Limb (tissue), 2 donors: ENCODE data around the gene TTPAL.

ENCODE experiments used
- DNase-seq, 2 donors: peaks; one replicate each; pipeline ENCODE4 v3.0.0-alpha.2; 2016; ENCODE audit errors: extremely low spot score in 2 of 2

Gene TTPAL, protein sequence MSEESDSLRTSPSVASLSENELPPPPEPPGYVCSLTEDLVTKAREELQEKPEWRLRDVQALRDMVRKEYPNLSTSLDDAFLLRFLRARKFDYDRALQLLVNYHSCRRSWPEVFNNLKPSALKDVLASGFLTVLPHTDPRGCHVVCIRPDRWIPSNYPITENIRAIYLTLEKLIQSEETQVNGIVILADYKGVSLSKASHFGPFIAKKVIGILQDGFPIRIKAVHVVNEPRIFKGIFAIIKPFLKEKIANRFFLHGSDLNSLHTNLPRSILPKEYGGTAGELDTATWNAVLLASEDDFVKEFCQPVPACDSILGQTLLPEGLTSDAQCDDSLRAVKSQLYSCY

DNA sequence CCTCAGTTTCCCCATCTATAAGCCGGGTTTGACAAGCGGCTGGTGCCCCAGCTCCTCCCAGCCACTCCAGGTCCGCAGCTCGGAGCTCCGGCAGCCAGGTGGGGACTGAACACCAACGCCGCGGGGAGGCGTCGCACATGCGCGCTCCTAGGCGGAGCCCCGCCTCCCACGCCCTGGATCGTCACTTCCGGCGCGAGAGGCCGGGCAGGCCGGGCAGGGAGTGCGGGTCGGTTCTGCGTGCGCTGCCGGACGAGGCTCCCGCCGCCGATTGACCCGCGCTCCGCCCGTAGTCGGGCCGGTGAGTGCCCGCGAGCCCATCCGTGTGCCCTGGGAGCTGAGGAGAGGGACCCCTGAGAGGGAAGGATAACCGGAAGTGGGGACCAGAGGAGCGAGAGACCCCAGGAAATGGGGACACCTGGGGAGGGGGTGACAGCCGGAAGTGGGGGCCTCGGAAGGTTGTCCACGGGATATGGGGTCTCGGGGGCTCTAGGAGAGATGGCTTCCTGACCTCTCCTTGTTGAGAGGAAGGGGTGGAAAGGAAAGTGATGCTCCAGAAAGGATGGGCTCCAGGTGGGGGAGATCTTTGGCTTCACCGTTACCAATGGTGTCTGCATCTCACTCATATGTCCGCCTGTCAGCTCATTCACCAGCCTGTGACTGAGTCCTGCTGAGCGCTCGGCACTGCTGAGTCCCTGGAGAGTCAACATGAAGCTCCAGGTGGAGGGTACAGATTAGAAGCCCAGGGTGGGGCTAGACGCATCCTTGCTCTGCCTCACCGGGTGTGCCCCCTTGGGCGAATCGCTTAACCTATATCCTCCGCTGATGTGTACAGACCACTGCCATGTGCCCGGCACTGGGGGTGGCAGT lies at the start of gene TTPAL:
TSS of gene TTPAL (plus strand) at position 181 of the 867 bp plus-strand sequence. CDS start 4,126 bp downstream, outside the sequence.
- DNase-seq: peak; percentile 84 to 95

DNA sequence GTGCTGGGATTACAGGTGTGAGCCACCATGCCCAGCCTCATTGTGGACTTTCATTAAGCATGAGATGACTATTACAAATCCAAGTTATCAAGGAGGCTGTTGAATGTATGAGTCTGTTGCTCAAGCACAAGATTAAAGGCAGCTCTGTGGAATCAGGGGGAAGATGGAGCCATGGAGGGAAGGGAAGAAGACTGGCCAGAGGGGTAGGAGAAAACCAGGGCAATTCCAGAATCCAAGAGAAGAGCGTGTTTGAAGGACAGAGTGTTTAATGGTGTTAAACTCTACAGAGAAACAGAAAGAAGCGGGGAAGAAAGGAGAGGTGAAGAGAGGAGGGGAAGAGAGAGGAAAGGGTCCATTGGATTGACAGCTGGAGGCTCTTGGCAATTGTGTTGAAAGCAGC lies 49.8 kb upstream of the TTPAL start:
- DNase-seq: no peak

DNA sequence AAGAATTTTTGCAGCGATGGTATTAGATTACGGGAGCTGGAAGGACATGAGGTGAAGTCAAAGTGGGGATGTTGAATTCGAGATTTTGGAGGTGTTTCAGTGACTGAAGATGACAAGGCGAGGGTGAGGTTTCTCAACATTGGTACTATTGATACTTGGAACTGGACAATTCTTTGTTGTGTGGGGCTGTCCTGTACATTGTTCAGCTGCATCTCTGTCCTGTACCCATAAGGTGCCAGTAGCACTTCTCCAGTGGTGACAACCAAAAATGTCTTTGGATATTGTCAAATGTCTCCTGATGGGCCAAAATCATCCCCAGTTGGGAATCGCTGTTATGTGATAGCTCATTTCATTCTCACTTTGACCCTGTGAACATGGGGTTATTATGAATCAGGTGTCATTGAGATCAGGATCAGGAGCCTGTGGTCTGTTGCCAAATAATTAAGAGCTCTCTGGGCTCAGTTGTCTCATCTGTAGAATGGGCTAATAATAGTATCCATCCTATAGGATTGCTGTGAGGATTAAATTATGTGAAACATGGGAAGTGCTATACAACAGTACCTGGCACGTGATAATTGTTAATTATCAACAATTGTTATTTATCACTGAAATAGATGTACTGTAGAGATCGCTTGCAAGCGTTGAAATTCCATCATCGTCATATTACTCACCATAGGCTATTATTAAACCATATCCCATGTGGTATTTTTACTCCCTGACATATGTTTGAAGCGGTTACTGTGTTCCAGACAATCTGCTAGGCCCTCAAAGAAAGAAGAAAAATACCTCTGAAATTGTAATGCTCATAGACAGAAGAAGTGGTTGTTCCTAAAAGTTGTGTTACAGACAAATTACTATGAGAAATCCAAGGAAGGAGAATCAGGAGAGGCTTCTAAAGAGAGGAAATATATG lies 48.5 kb upstream of the TTPAL start:
- DNase-seq: no peak

DNA sequence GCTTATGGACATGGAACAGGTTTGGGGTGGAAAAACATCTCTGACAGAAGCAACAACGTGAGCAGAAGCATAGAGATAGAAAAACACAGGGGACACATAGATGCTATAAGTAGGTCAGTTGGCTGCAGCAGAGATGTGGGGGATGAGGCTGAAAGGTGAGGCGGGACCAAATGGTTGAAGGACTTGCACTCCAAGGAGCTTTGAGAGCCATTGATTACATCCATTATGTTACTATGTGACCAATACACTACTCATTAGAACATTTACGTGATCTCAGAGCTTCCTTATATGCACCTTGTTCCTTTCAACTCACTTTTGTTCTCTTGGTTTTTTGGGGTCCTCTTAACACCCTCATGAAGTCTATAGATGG lies 47.9 kb upstream of the TTPAL start:
- no peak for DNase-seq

DNA sequence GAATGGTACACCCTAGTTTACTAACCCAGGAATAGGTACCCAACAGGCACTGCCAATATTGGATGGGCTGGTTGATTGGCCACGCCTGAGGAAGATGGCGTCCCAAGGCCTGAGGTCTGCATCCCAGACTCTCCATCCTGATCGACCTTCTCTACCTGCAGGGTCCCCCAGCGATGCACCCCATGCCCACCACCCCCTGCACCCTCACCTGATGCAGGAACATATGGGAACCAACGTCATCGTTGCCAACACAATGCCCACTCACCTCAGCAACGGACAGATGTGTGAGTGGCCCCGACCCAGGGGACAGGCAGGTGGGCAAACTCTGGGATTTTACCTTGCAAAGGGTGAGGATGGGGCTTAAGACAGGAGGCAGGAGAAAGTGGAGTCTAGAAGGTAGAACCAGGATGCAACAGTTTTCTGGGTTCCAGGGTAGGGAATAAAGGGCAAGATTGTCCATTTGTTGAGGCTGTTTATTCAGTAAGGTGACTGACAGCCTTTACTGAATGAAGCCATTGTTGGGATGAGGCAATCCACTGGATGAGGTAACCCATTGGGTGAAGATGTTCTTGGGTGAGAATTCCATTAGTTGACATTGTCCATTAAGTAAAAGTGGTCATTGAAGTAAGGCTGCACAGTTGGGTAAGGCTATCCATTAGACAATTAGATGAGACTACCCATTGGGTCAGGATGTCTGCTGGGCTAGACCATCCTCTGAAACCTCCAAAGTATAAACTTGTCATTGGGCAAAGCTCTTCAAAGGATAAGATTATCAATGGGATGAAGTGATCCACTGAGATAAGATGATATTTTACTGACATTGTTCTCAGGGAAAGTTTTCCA lies 47.3 kb upstream of the TTPAL start:
- no peak for DNase-seq

DNA sequence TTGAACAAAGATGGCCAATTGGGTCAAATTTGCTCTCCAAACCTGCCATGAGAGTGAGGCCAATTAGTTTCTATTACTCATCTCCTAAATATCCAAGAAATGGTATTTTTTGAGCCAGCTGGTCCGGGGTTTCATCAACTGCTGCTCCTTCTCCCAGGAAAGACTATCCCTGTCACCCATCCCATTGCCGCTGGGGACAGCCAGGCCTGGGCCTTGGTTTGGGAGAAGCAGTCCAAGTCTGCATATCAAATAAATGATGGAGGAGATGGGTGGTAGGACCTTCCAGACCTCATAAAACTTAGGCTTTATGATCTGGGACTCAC lies 46.7 kb upstream of the TTPAL start:
- DNase-seq: no peak

DNA sequence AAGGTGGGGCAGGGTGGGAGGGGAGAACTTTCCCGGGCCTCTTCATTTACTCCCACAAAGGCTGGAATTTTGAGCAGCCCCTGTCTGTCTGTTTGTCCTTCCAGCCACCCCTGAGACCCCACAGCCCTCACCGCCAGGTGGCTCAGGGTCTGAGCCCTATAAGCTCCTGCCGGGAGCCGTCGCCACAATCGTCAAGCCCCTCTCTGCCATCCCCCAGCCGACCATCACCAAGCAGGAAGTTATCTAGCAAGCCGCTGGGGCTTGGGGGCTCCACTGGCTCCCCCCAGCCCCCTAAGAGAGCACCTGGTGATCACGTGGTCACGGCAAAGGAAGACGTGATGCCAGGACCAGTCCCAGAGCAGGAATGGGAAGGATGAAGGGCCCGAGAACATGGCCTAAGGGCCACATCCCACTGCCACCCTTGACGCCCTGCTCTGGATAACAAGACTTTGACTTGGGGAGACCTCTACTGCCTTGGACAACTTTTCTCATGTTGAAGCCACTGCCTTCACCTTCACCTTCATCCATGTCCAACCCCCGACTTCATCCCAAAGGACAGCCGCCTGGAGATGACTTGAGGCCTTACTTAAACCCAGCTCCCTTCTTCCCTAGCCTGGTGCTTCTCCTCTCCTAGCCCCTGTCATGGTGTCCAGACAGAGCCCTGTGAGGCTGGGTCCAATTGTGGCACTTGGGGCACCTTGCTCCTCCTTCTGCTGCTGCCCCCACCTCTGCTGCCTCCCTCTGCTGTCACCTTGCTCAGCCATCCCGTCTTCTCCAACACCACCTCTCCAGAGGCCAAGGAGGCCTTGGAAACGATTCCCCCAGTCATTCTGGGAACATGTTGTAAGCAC lies 46.0 kb upstream of the TTPAL start:
- no peak for DNase-seq

DNA sequence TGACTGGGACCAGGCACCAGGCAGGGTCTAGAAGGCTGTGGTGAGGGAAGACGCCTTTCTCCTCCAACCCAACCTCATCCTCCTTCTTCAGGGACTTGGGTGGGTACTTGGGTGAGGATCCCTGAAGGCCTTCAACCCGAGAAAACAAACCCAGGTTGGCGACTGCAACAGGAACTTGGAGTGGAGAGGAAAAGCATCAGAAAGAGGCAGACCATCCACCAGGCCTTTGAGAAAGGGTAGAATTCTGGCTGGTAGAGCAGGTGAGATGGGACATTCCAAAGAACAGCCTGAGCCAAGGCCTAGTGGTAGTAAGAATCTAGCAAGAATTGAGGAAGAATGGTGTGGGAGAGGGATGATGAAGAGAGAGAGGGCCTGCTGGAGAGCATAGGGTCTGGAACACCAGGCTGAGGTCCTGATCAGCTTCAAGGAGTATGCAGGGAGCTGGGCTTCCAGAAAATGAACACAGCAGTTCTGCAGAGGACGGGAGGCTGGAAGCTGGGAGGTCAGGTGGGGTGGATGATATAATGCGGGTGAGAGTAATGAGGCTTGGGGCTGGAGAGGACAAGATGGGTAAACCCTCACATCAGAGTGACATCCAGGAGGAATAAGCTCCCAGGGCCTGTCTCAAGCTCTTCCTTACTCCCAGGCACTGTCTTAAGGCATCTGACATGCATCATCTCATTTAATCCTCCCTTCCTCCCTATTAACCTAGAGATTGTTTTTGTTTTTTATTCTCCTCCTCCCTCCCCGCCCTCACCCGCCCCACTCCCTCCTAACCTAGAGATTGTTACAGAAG lies 45.2 kb upstream of the TTPAL start:
- no peak for DNase-seq

DNA sequence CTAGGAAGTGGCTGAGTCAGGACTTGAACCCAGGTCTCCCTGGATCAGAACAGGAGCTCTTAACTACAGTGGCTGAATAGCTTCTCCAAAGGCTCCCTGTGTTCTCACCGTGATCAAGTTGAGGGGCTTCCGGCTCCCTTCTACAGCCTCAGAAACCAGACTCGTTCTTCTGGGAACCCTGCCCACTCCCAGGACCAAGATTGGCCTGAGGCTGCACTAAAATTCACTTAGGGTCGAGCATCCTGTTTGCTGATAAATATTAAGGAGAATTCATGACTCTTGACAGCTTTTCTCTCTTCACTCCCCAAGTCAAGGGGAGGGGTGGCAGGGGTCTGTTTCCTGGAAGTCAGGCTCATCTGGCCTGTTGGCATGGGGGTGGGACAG lies 44.6 kb upstream of the TTPAL start:
- no peak for DNase-seq

DNA sequence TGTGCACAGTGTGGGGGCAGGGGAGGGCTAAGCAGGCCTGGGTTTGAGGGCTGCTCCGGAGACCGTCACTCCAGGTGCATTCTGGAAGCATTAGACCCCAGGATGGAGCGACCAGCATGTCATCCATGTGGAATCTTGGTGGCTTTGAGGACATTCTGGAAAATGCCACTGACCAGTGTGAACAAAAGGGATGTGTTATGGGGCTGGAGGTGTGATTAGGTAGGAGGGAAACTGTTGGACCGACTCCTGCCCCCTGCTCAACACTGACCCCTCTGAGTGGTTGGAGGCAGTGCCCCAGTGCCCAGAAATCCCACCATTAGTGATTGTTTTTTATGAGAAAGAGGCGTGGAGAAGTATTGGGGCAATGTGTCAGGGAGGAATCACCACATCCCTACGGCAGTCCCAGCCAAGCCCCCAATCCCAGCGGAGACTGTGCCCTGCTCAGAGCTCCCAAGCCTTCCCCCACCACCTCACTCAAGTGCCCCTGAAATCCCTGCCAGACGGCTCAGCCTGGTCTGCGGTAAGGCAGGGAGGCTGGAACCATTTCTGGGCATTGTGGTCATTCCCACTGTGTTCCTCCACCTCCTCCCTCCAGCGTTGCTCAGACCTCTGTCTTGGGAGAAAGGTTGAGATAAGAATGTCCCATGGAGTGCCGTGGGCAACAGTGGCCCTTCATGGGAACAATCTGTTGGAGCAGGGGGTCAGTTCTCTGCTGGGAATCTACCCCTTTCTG lies 44.0 kb upstream of the TTPAL start:
- DNase-seq: no peak

DNA sequence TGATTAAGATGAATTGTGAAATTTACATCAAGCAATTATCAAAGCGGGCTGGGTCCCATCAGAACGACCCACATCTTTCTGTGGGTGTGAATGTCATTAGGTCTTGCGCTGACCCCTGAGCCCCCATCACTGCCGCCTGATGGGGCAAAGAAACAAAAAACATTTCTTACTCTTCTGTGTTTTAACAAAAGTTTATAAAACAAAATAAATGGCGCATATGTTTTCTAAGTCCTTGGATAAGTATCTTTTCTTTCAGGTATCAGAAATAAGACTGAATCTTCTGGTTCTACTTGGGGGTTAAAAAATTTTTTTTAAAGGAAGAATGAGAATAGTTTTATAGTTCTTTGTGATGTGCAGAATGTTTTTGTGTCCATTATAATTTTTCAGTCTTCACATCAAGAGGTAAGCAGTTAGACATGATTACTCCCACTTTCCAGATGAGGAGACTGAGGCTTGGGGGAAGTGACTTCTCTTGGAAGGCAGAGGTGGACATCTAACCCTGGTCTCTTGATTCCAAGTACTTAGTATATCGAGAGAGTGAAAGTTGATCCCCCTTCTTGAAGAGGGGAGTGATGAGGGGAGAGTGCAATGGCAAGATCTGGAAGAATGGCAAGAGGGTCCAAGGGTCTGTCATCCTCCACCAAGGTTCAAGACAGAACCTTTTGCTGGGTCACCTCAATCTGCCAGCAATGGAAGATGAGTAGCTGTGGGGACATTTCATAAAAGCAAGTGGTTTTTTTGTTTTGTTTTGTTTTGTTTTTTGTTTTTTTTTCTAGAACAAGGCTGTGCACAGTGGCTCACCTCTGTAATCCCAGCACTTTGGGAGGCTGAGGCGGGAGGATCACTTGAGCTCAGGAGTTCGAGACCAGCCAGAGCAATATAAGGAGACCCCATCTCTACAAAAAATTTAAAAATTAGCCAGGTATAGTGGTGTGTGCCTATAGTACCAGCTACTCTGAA lies 42.8 kb upstream of the TTPAL start:
- no peak for DNase-seq

DNA sequence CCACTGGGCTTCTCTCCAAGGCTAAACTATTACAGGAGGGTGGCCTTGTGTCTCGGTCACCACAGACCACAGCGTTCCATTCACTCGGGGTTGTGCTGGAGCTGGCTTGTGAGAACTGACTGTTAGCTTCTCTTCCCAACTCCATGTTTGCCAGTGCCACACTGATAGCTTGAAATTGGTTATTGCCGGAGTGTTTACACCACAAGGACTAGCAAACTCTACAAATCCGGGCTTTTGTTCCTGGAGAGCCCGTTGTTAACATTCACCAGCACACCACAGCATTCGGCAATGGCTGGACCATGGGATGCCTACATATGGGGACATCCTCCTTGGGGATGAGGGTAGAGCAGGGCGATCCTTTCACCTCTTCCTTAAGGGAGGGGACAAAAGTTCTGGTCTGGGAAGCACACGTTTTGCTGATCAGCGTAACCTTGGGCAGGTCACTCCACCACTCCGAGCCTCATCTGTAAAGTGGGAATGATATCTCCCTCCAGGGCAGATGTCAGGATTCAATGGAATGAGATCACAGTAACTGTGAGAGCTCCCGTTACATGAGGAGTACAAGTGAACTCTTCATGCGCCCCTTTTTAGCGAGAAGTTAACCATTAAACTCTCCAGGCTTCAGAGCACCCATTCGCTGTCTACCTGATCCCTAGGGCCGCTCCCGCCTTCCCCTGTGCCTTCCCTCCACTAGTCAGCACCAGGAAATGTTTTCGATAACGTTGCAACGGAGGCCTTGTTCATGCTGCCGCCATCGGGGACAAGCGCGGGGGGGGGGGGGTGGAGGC lies 41.7 kb upstream of the TTPAL start:
- DNase-seq: no peak

DNA sequence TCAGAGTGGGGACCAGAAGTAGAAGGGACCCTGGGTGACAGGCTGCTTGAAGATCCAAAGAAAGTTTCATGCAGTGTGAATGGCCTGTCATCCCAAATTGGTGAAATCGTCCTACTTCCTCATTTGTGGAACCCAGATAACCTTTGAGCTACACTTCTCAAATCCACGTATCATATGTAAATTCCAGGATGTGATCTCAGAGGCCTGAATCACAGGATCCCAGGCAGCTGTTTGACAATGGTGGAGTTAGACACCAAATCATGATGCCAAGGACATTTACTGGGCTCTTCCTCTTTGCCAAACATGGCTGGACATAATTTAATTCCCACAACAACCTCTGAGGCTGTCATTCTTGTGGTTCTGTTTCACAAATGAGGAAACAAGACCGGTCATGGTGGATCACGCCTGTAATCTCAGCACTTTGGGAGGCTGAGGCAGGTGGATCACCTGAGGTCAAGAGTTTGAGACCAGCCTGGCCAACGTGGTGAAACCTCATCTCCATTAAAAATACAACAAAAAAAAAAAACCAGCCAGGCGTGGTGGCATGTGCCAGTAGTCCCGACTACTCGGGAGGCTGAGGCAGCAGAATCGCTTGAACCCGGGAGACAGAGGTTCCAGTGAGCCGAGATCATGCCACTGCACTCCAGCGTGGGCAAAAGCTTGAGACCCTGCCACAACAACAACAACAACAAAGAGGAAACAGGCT lies 39.9 kb upstream of the TTPAL start:
- DNase-seq: no peak

DNA sequence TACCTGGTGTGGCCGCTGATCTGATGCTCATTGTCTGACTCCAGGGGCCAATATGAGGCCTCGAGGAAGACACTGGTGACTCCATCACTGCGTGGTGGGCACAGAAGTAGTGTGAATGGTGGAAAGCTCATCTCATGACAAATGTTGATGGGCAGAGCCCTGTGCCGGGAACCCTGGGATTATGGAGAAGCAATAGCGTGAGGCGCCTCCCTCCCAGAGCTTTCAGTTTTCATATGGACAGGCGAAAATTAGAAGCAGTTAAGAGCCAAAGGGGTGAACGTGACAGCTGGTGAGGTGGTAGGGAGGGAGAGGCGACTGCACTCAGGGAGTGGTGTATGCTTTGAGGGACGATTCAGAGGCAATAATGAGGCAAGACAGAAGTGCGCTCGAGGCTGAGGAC lies 39.3 kb upstream of the TTPAL start:
- DNase-seq: no peak

DNA sequence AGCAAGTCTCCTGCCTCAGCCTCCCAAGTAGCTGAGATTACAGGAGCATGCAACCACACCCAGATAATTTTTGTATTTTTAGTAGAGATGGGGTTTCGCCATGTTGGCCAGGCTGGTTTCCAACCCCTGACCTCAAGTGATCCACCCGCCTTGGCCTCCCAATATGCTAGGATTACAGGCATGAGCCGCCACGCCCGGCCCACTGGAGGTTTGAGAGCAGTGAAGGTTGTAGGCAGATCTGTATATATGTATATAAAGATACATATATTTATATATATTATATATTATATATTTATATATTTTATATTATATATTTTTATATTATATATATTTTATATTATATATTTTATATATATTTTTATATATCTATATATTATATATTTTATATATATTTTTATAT lies 38.2 kb upstream of the TTPAL start:
- no peak for DNase-seq

DNA sequence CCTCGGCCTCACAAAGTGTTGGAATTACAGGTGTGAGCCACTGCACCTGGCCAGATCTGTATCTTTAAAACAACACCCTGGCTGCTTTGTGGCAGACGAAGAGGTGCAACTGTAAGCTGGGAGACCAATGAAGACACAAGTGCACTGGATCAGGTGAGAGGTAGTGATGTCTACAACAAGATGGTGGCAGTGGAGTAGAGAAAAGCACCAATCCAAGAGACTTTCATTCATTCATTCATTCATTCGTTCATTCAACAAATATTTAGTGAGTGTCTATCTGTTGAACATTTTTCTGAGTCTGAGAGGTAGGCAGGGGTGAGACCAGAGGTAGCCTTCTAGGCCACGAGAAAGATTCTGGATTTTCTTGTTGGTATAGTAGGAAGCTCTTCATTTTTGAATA lies 36.9 kb upstream of the TTPAL start:
- DNase-seq: no peak
